Neural cell (in vitro differentiated cells): Measurements from ENCODE around the gene TIGD3. TPM values are rescaled to one million over a fixed set of nuclear protein-coding genes. Genes with fewer than 3 reads are reported as not detected.

ENCODE experiments used
- H2AFZ ChIP-seq: fragments of 200-600, 300-800 bp; sonication (generic), shearing (Covaris generic); 2 replicates; pipeline ENCODE4 v1.6.0; 2014; ENCODE audit warnings: low read depth, mild to moderate bottlenecking, antibody characterized with exemption, low read length, moderate library complexity
- H3F3A ChIP-seq: fragments of 200-600 bp; shearing (Covaris generic); 2 replicates; pipeline ENCODE4 v1.6.1; 2016; ENCODE audit warnings: mild to moderate bottlenecking, moderate library complexity, mixed read lengths, antibody characterized with exemption, low read length; ENCODE audit not compliant: insufficient read depth, poor library complexity, severe bottlenecking
- H3K27ac ChIP-seq: fragments of 200-600, 300-800 bp; sonication (generic), shearing (Covaris generic); 2 replicates; pipeline ENCODE4 v1.5.1; 2014; ENCODE audit warnings: mild to moderate bottlenecking, low read length, moderate library complexity
- H3K27me3 ChIP-seq: fragments of 300-800, 200-600 bp; sonication (generic), shearing (Covaris generic); 2 replicates; pipeline ENCODE4 v1.6.0; 2014; ENCODE audit warnings: mild to moderate bottlenecking, low read depth, low read length, moderate library complexity; ENCODE audit not compliant: insufficient read depth
- H3K36me3 ChIP-seq: fragments of 300-800, 200-600 bp; sonication (generic), shearing (Covaris generic); 2 replicates; pipeline ENCODE4 v1.5.1; 2014; ENCODE audit warnings: mild to moderate bottlenecking, antibody characterized with exemption, low read length, moderate library complexity; ENCODE audit not compliant: insufficient read depth
- H3K4me2 ChIP-seq: fragments of 300-800, 200-600 bp; sonication (generic), shearing (Covaris generic); 2 replicates; pipeline ENCODE4 v1.6.0; 2014; ENCODE audit warnings: mild to moderate bottlenecking, low read length
- H3K4me3 ChIP-seq: fragments of 300-800, 200-600 bp; sonication (generic), shearing (Covaris generic); 2 replicates; pipeline ENCODE4 v1.5.1; 2014; ENCODE audit warnings: mild to moderate bottlenecking, low read length, moderate library complexity
- H3K79me2 ChIP-seq: fragments of 200-600 bp; shearing (Covaris generic); replicated peaks from 2 replicates; pipeline ENCODE4 v1.6.0; 2014; ENCODE audit warnings: mild to moderate bottlenecking, low read length, moderate library complexity; ENCODE audit not compliant: insufficient read depth
- H3K9ac ChIP-seq: fragments of 300-800, 200-600 bp; sonication (generic), shearing (Covaris generic); 2 replicates; pipeline ENCODE4 v1.6.1; 2016; ENCODE audit warnings: mild to moderate bottlenecking, low read length, mixed read lengths
- H3K9me2 ChIP-seq: fragments of 200-600 bp; shearing (Covaris generic); 2 replicates; pipeline ENCODE4 v1.6.1; 2016; ENCODE audit warnings: mild to moderate bottlenecking, low read length, mixed read lengths; ENCODE audit not compliant: insufficient read depth
- H3K9me3 ChIP-seq: fragments of 200-600, 300-800 bp; sonication (generic), shearing (Covaris generic); 2 replicates; pipeline ENCODE4 v1.6.1; 2016; ENCODE audit warnings: mild to moderate bottlenecking, mixed run types, low read length, moderate library complexity, mixed read lengths
- H4K20me1 ChIP-seq: fragments of 200-600 bp; shearing (Covaris generic); 2 replicates; pipeline ENCODE4 v1.6.1; 2016; ENCODE audit warnings: mild to moderate bottlenecking, mixed run types; ENCODE audit not compliant: insufficient read depth
- CTCF ChIP-seq: fragments of 450-650 bp; IDR thresholded peaks from 2 replicates; pipeline ENCODE4 v1.5.1; 2014; ENCODE audit warnings: antibody characterized with exemption, mild to moderate bottlenecking, moderate library complexity; ENCODE audit not compliant: poor library complexity, severe bottlenecking
- EP300 ChIP-seq: fragments of 450-650 bp; conservative IDR thresholded peaks from 2 replicates; pipeline ENCODE4 v1.6.1; 2014; ENCODE audit warnings: antibody characterized with exemption, mild to moderate bottlenecking, moderate library complexity; ENCODE audit not compliant: poor library complexity, severe bottlenecking
- EZH2 ChIP-seq: fragments of 200-600, 300-800 bp; shearing (Covaris generic), sonication (generic); IDR thresholded peaks from 2 replicates; pipeline ENCODE4 v1.6.1; 2014; ENCODE audit warnings: antibody characterized with exemption, low read length, borderline replicate concordance, mild to moderate bottlenecking; ENCODE audit not compliant: insufficient read depth, poor library complexity, severe bottlenecking
- MXI1 ChIP-seq: fragments of 450-650 bp; conservative IDR thresholded peaks from 2 replicates; pipeline ENCODE4 v1.6.1; 2014; ENCODE audit warnings: antibody characterized with exemption, mild to moderate bottlenecking; ENCODE audit not compliant: poor library complexity, severe bottlenecking
- POLR2AphosphoS5 ChIP-seq: IDR thresholded peaks from 2 replicates; pipeline ENCODE4 v1.6.1; 2012
- RAD21 ChIP-seq: fragments of 450-650 bp; conservative IDR thresholded peaks from 2 replicates; pipeline ENCODE4 v1.6.1; 2014; ENCODE audit warnings: antibody characterized with exemption, mild to moderate bottlenecking, moderate library complexity
- REST ChIP-seq: IDR thresholded peaks from 2 replicates; pipeline ENCODE4 v1.6.1; 2012; ENCODE audit warnings: borderline replicate concordance
- SMC3 ChIP-seq: fragments of 450-650 bp; conservative IDR thresholded peaks from 2 replicates; pipeline ENCODE4 v1.6.1; 2014; ENCODE audit warnings: antibody characterized with exemption, mild to moderate bottlenecking, moderate library complexity; ENCODE audit not compliant: poor library complexity
- TAF1 ChIP-seq: IDR thresholded peaks from 2 replicates; pipeline ENCODE4 v1.6.1; 2012; ENCODE audit warnings: low read depth
- polyA plus RNA-seq: library from polyadenylated mRNA; depleted of rRNA; stranded (reverse); fragments of >200 nt; gene quantifications from 2 replicates; pipeline ENCODE4 v1.2.3, GENCODE V29; 2014

The TIGD3 gene
- polyA plus RNA-seq, 1 donor from 2014 or later, result 16.1 TPM

- H3K9me2 ChIP-seq, result no peaks in the 10 kb centered on the region
- no peak overlapping the region for H3K27ac ChIP-seq
Measured at GRCh38 chr11:65357856-65358356, 3.4 kb downstream of the TIGD3 start.

GRCh38 chr11:65362320-65362931 lies 7.9 kb downstream of the TIGD3 start:
- Histone ChIP-seq H2AFZ (no peak overlapping the region), H3K4me2 (no peak overlapping the region), H3K79me2 (peaks cover 19% of the 10 kb centered on the region), H3K36me3 (no peaks in the 10 kb centered on the region), H3K27me3 (no peaks in the 10 kb centered on the region), H3F3A (no peaks in the 10 kb centered on the region), H3K9me3 (no peaks in the 10 kb centered on the region), H4K20me1 (no peaks in the 10 kb centered on the region), H3K27ac (no peak overlapping the region), H3K9ac (no peak overlapping the region), H3K4me3 (no peak overlapping the region), H3K9me2 (no peaks in the 10 kb centered on the region)
- TF ChIP-seq TAF1, result no peak

More at GRCh38 chr11:65357856-65358356, 3.4 kb downstream of the TIGD3 start:
- Histone ChIP-seq H3F3A (peaks cover 6% of the 10 kb centered on the region), H3K27me3 (no peaks in the 10 kb centered on the region), H3K79me2 (peaks cover 34% of the 10 kb centered on the region), H4K20me1 (no peaks in the 10 kb centered on the region), H3K4me2 (no peak overlapping the region), H3K4me3 (no peak overlapping the region), H2AFZ (no peak overlapping the region), H3K9ac (no peak overlapping the region), H3K36me3 (no peaks in the 10 kb centered on the region), H3K9me3 (no peaks in the 10 kb centered on the region)
- TF ChIP-seq CTCF, result no peak
- TF ChIP-seq RAD21, result no peak
- no peak for TF ChIP-seq SMC3
- TF ChIP-seq REST, result no peak
- TF ChIP-seq MXI1, result no peak
- no peak for TF ChIP-seq TAF1
- no peak for TF ChIP-seq EZH2
- no peak for TF ChIP-seq EP300
- TF ChIP-seq POLR2AphosphoS5, result no peak
